Loucy (cell line): ENCODE data around the gene DTNA.

Experiments used
- H2AFZ ChIP-seq: fragments of 200-600 bp; sonication (generic); 2 replicates; pipeline ENCODE4 v1.6.0; 2016; ENCODE audit warnings: antibody characterized with exemption, mild to moderate bottlenecking, low read length, moderate library complexity
- H3F3A ChIP-seq: fragments of 200-600 bp; 2 replicates; pipeline ENCODE4 v1.6.0; 2016; ENCODE audit warnings: antibody characterized with exemption, low read depth, mild to moderate bottlenecking
- H3K27me3 ChIP-seq: fragments of 200-600 bp; sonication (generic); 2 replicates; pipeline ENCODE4 v1.6.1; 2014; ENCODE audit warnings: low read length, mild to moderate bottlenecking; ENCODE audit not compliant: insufficient read depth, poor library complexity, severe bottlenecking
- H3K36me3 ChIP-seq: fragments of 200-600 bp; sonication (generic); 2 replicates; pipeline ENCODE4 v1.6.1; 2016; ENCODE audit warnings: low read length; ENCODE audit not compliant: insufficient read depth
- H3K4me1 ChIP-seq: fragments of 200-600 bp; sonication (generic); 2 replicates; pipeline ENCODE4 v1.5.1; 2014; ENCODE audit warnings: low read length, mild to moderate bottlenecking; ENCODE audit not compliant: insufficient read depth, poor library complexity, severe bottlenecking
- H3K4me2 ChIP-seq: fragments of 200-600 bp; sonication (generic); 2 replicates; pipeline ENCODE4 v1.6.0; 2014; ENCODE audit warnings: antibody characterized with exemption, low read length, low read depth, mild to moderate bottlenecking; ENCODE audit not compliant: poor library complexity, severe bottlenecking
- H3K4me3 ChIP-seq: fragments of 200-600 bp; sonication (generic); 2 replicates; pipeline ENCODE4 v1.5.1; 2014; ENCODE audit warnings: low read length, mild to moderate bottlenecking, mixed read lengths; ENCODE audit not compliant: poor library complexity, severe bottlenecking
- H3K79me2 ChIP-seq: fragments of 200-600 bp; sonication (generic); 2 replicates; pipeline ENCODE4 v1.6.1; 2014; ENCODE audit warnings: low read length; ENCODE audit not compliant: insufficient read depth
- H3K9ac ChIP-seq: fragments of 200-600 bp; sonication (generic); 2 replicates; pipeline ENCODE4 v1.6.0; 2014; ENCODE audit warnings: mild to moderate bottlenecking, low read depth, low read length, moderate library complexity; ENCODE audit not compliant: poor library complexity, severe bottlenecking
- H3K9me2 ChIP-seq: fragments of 200-600 bp; sonication (generic); replicated peaks from 2 replicates; pipeline ENCODE4 v1.6.1; 2016; ENCODE audit warnings: low read depth, low read length, mixed read lengths
- H3K9me3 ChIP-seq: fragments of 200-600 bp; sonication (generic); 2 replicates; pipeline ENCODE4 v1.6.1; 2014; ENCODE audit warnings: mild to moderate bottlenecking, antibody characterized with exemption, low read length, low read depth; ENCODE audit not compliant: insufficient read depth
- H4K20me1 ChIP-seq: fragments of 200-600 bp; sonication (generic); 2 replicates; pipeline ENCODE4 v1.6.0; 2014; ENCODE audit warnings: antibody characterized with exemption, low read length, mild to moderate bottlenecking; ENCODE audit not compliant: insufficient read depth, poor library complexity, severe bottlenecking
- CTCF ChIP-seq: fragments of 200-600 bp; sonication (generic); conservative IDR thresholded peaks from 2 replicates; pipeline ENCODE4 v1.5.1; 2014; ENCODE audit warnings: mild to moderate bottlenecking, antibody characterized with exemption, low read length
- EZH2phosphoT487 ChIP-seq: fragments of 200-600 bp; IDR thresholded peaks from 2 replicates; pipeline ENCODE4 v1.6.1; 2018; ENCODE audit warnings: antibody characterized with exemption, mild to moderate bottlenecking, moderate library complexity, borderline replicate concordance

DTNA gene

GRCh38 chr18:34697891-34698290 is 12.2 kb upstream of the DTNA start:
- H2AFZ ChIP-seq = no peak overlapping the region
- no peaks in the 10 kb centered on the region for H3K36me3 ChIP-seq
- no peak overlapping the region for H3K9ac ChIP-seq
- no peaks in the 10 kb centered on the region for H4K20me1 ChIP-seq
- no peaks in the 10 kb centered on the region for H3K79me2 ChIP-seq
- TF ChIP-seq EZH2phosphoT487 (no peak), CTCF (no peak)
- H3K4me1 ChIP-seq = no peaks in the 10 kb centered on the region
- no peak overlapping the region for H3K4me2 ChIP-seq
- no peaks in the 10 kb centered on the region for H3K27me3 ChIP-seq
- no peaks in the 10 kb centered on the region for H3F3A ChIP-seq
- no peaks in the 10 kb centered on the region for H3K9me2 ChIP-seq
- no peak overlapping the region for H3K4me3 ChIP-seq
- no peaks in the 10 kb centered on the region for H3K9me3 ChIP-seq

- Histone ChIP-seq H3K9me2 (no peaks in the 10 kb centered on the region), H3K36me3 (no peaks in the 10 kb centered on the region), H4K20me1 (no peaks in the 10 kb centered on the region), H2AFZ (no peak overlapping the region), H3K4me3 (no peak overlapping the region), H3F3A (no peaks in the 10 kb centered on the region), H3K79me2 (no peaks in the 10 kb centered on the region), H3K9ac (no peak overlapping the region), H3K4me1 (no peaks in the 10 kb centered on the region), H3K27me3 (no peaks in the 10 kb centered on the region), H3K4me2 (no peak overlapping the region), H3K9me3 (no peaks in the 10 kb centered on the region)
- TF ChIP-seq EZH2phosphoT487 (no peak), CTCF (no peak)
These were observed 8.2 kb upstream of the DTNA start for GRCh38 chr18:34701911-34702310.

DNA sequence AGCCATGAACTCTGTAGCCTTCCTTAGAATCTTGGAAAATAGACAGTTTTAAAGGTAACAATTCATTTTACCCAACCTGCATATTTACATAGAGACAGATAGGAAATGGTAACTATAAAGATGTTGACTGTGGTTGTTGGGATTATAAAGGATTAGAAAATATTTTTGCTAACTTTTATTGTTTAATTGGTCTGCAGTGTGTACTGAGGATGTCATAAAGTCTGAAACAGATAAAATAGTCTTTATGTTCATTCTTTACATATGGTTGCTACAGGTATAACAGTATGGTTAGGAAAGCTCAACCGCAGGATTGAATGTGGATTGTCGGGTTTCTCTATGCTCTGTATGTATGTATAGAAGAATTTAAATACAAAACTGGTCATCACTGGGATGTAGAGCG is 7.3 kb upstream of the DTNA start:
- Histone ChIP-seq H3K9ac (no peak overlapping the region), H3K9me3 (no peaks in the 10 kb centered on the region), H3K4me1 (no peaks in the 10 kb centered on the region), H3F3A (no peaks in the 10 kb centered on the region), H3K27me3 (no peaks in the 10 kb centered on the region), H3K36me3 (no peaks in the 10 kb centered on the region), H2AFZ (no peak overlapping the region), H3K9me2 (no peaks in the 10 kb centered on the region), H3K79me2 (no peaks in the 10 kb centered on the region), H4K20me1 (no peaks in the 10 kb centered on the region), H3K4me3 (no peak overlapping the region), H3K4me2 (no peak overlapping the region)
- TF ChIP-seq CTCF (no peak), EZH2phosphoT487 (no peak)
